Measurements from ENCODE around the gene RAB40C. TPM values are rescaled to one million over a fixed set of nuclear protein-coding genes. Genes with fewer than 3 reads are reported as not detected.

RAB40C gene
- total and polyA plus RNA-seq, 4 donors = 6.1 to 11.0 (median 9.2) TPM

GRCh38 chr16:621526-622105 is 31.8 kb downstream of the RAB40C start:
- H3K9me3 ChIP-seq (ENCODE audit: control insufficient read depth in 4 of 4, low read length in 3 of 4) = no peaks in the 10 kb centered on the region
- H3K4me3 ChIP-seq (ENCODE audit: low read depth in 1 of 3, low read length in 3 of 3) = no peak overlapping the region
- H3K36me3 ChIP-seq (ENCODE audit: control insufficient read depth in 4 of 4, insufficient read depth in 3 of 4, low read depth in 1 of 4, low read length in 3 of 4) = peaks cover 0 to 8% (median 4%) of the 10 kb centered on the region in 4 donors
- no peak for DNase-seq (ENCODE audit: low spot score)
- H3K27ac ChIP-seq (ENCODE audit: low read depth in 1 of 2, low read length in 2 of 2) = peak overlapping the region in 1 of 2 donors; percentile 3
- no peak for TF ChIP-seq JUND (IDR thresholded peaks at IDR 0.05)
- no peak for TF ChIP-seq YY1 (IDR thresholded peaks at IDR 0.05)
- TF ChIP-seq EGR1 (IDR thresholded peaks at IDR 0.05; ENCODE audit: low read depth in 2 of 2) = no peak
- TF ChIP-seq NR2F2 (IDR thresholded peaks at IDR 0.05) = no peak
- no peak for TF ChIP-seq GABPA (IDR thresholded peaks at IDR 0.05 in 1 of 2, conservative IDR thresholded peaks at IDR 0.05 in 1 of 2)
- no peak for TF ChIP-seq FOXA1 (IDR thresholded peaks at IDR 0.05)
- no peak for TF ChIP-seq ATF3 (IDR thresholded peaks at IDR 0.05)
- no peak for TF ChIP-seq RXRA (IDR thresholded peaks at IDR 0.05)
- TF ChIP-seq MAX (IDR thresholded peaks at IDR 0.05) = no peak
- no peak for TF ChIP-seq TAF1 (conservative IDR thresholded peaks at IDR 0.05)
- TF ChIP-seq RAD21 (IDR thresholded peaks at IDR 0.05) = no peak
- TF ChIP-seq REST (IDR thresholded peaks at IDR 0.05) = no peak
- 86% methylated on average over 21 of the region's 21 CpGs for WGBS
- H3K4me1 ChIP-seq (ENCODE audit: control insufficient read depth in 4 of 4, insufficient read depth in 4 of 4, low read length in 3 of 4) = peaks cover 0 to 10% (median 3%) of the 10 kb centered on the region in 4 donors
- H3K27me3 ChIP-seq (ENCODE audit: control insufficient read depth in 4 of 4, insufficient read depth in 4 of 4, low read length in 3 of 4) = no peaks in the 10 kb centered on the region
- no peak overlapping the region for H3K9ac ChIP-seq (ENCODE audit: low read depth in 1 of 2, low read length in 2 of 2)

- no peaks in the 10 kb centered on the region for H3K27me3 ChIP-seq (ENCODE audit: control insufficient read depth in 4 of 4, insufficient read depth in 4 of 4, low read length in 3 of 4)
- H3K36me3 ChIP-seq (ENCODE audit: control insufficient read depth in 4 of 4, insufficient read depth in 3 of 4, low read depth in 1 of 4, low read length in 3 of 4) = peaks cover 0 to 12% (median 5%) of the 10 kb centered on the region in 4 donors
- no peak overlapping the region for H3K9ac ChIP-seq (ENCODE audit: low read depth in 1 of 2, low read length in 2 of 2)
- no peak overlapping the region for H3K27ac ChIP-seq (ENCODE audit: low read depth in 1 of 2, low read length in 2 of 2)
- no peaks in the 10 kb centered on the region for H3K9me3 ChIP-seq (ENCODE audit: control insufficient read depth in 4 of 4, low read length in 3 of 4)
- H3K4me3 ChIP-seq (ENCODE audit: low read depth in 1 of 3, low read length in 3 of 3) = no peak overlapping the region
- DNase-seq (ENCODE audit: low spot score) = no peak
- 91% methylated on average over 17 of the region's 17 CpGs for WGBS
- peaks cover 0 to 16% (median 9%) of the 10 kb centered on the region in 4 donors for H3K4me1 ChIP-seq (ENCODE audit: control insufficient read depth in 4 of 4, insufficient read depth in 4 of 4, low read length in 3 of 4)
- no peak for TF ChIP-seq SP1 (IDR thresholded peaks at IDR 0.05)
- no peak for TF ChIP-seq MAX (IDR thresholded peaks at IDR 0.05)
Measured at GRCh38 chr16:622920-623280, 33.0 kb downstream of the RAB40C start.

GRCh38 chr16:624526-625070 is 34.7 kb downstream of the RAB40C start:
- no peaks in the 10 kb centered on the region for H3K9me3 ChIP-seq (ENCODE audit: control insufficient read depth in 4 of 4, low read length in 3 of 4)
- TF ChIP-seq TAF1 (conservative IDR thresholded peaks at IDR 0.05) = no peak
- H3K4me3 ChIP-seq (ENCODE audit: low read depth in 1 of 3, low read length in 3 of 3) = no peak overlapping the region
- H3K9ac ChIP-seq (ENCODE audit: low read depth in 1 of 2, low read length in 2 of 2) = no peak overlapping the region
- H3K4me1 ChIP-seq (ENCODE audit: control insufficient read depth in 4 of 4, insufficient read depth in 4 of 4, low read length in 3 of 4) = peaks cover 11 to 31% (median 26%) of the 10 kb centered on the region in 4 donors
- no peak overlapping the region for H3K27ac ChIP-seq (ENCODE audit: low read depth in 1 of 2, low read length in 2 of 2)
- no peaks in the 10 kb centered on the region for H3K27me3 ChIP-seq (ENCODE audit: control insufficient read depth in 4 of 4, insufficient read depth in 4 of 4, low read length in 3 of 4)
- peaks cover 0 to 12% (median 5%) of the 10 kb centered on the region in 4 donors for H3K36me3 ChIP-seq (ENCODE audit: control insufficient read depth in 4 of 4, insufficient read depth in 3 of 4, low read depth in 1 of 4, low read length in 3 of 4)
- no peak for DNase-seq (ENCODE audit: low spot score)
- 90% methylated on average over 10 of the region's 10 CpGs for WGBS

Measured in liver (tissue), 9 donors.